ENCODE data around the gene CDK13. TPM values are rescaled to one million over a fixed set of nuclear protein-coding genes. Genes with fewer than 3 reads are reported as not detected.

The CDK13 gene
- total RNA-seq, 3 donors from 2014 or later: 70.9 to 128 (median 95.4) TPM

DNA sequence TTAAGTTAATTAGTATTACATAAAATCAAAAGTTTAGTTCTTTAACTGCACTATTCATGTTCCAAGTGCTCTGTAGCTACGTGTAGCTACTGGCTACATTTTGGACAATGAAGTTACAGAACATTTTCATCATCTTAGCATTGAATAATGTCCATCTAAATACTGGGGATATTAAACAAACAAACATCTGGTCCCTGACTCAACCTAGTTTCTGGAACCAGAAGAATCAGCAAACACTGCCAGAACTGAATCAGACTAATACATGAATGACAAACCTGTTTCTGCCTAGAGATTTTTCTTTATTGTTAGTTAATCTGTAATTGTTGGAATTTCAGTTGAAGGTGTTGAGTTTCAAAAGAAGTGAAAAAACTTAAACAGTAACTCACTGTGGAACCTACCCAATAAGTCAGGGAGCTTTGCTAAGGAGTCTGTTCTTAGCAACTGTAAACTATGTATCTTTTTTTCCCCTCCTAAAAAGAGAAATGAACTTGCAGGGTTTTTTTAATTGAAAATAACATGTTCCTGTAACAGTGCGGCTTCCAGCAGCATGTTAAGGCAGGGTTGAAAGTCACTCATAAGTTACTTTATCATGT is 58.3 kb downstream of the CDK13 start:
- H3K4me3 ChIP-seq: no peak overlapping the region
- no peaks in the 10 kb centered on the region for H3K9me3 ChIP-seq
- intact Hi-C loops (cut with DNase I; ENCODE audit: low total_unique reads): no loop called here
- no peaks in the 10 kb centered on the region for H3K4me1 ChIP-seq
- TF ChIP-seq POLR2A (IDR thresholded peaks at IDR 0.05) (no peak), POLR2AphosphoS5 (IDR thresholded peaks at IDR 0.05) (no peak)
- TF ChIP-seq, protein P1, sequence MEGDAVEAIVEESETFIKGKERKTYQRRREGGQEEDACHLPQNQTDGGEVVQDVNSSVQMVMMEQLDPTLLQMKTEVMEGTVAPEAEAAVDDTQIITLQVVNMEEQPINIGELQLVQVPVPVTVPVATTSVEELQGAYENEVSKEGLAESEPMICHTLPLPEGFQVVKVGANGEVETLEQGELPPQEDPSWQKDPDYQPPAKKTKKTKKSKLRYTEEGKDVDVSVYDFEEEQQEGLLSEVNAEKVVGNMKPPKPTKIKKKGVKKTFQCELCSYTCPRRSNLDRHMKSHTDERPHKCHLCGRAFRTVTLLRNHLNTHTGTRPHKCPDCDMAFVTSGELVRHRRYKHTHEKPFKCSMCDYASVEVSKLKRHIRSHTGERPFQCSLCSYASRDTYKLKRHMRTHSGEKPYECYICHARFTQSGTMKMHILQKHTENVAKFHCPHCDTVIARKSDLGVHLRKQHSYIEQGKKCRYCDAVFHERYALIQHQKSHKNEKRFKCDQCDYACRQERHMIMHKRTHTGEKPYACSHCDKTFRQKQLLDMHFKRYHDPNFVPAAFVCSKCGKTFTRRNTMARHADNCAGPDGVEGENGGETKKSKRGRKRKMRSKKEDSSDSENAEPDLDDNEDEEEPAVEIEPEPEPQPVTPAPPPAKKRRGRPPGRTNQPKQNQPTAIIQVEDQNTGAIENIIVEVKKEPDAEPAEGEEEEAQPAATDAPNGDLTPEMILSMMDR (IDR thresholded peaks at IDR 0.05): no peak
- no peaks in the 10 kb centered on the region for H3K27me3 ChIP-seq
- DNase-seq (ENCODE audit: low spot score in 2 of 2): no peak
- no peak overlapping the region for H3K27ac ChIP-seq
- no peaks in the 10 kb centered on the region for H3K36me3 ChIP-seq

DNA sequence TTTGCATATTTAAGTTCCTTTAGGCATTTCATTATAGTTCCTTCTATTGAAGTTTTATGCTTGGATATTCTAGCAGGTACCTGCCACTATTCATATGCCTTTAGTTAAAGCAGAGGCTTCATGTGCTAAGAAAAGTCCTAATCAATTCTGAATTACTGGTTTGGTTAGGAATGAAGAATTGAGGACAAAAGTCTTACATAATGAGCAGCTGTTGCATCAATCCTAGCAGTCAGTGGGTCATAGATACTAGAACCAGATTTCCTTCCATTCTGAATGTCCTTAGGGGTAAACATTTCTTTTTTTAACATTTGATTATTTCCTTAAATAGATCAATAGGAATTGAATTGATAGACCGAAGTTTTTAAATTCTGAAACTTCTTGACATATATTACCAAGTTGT is 59.2 kb downstream of the CDK13 start:
- Histone ChIP-seq H3K9me3 (no peaks in the 10 kb centered on the region), H3K4me1 (no peaks in the 10 kb centered on the region), H3K36me3 (no peaks in the 10 kb centered on the region), H3K27ac (no peak overlapping the region), H3K27me3 (no peaks in the 10 kb centered on the region), H3K4me3 (no peak overlapping the region)
- intact Hi-C loops (cut with DNase I; ENCODE audit: low total_unique reads): no loop called here
- no peak for DNase-seq (ENCODE audit: low spot score in 2 of 2)
- TF ChIP-seq POLR2A (IDR thresholded peaks at IDR 0.05) (no peak), POLR2AphosphoS5 (IDR thresholded peaks at IDR 0.05) (no peak)
- TF ChIP-seq, protein P1 (IDR thresholded peaks at IDR 0.05): no peak

DNA sequence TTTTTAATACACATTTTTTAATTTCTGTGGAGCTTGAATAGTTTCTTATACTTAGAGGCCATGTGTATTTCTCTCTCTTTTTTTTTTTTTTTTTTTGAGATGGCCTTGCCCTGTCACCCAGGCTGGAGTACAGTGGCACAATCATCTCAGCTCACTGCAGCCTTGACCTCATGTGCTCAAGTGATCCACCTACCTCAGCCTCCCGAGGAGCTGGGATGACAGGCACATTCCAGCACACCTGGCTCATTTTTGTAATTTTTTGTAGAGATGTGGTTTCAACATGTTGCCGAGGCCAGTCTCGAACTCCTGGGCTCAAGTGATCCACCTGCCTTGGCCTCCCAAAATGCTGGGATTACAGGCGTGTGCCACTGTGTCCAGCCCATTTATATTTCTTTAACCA is 64.3 kb downstream of the CDK13 start:
- H3K27me3 ChIP-seq: no peaks in the 10 kb centered on the region
- TF ChIP-seq, protein P1 (IDR thresholded peaks at IDR 0.05): no peak
- TF ChIP-seq POLR2A (IDR thresholded peaks at IDR 0.05): no peak
- no peak for TF ChIP-seq POLR2AphosphoS5 (IDR thresholded peaks at IDR 0.05)
- no peak overlapping the region for H3K27ac ChIP-seq
- H3K4me1 ChIP-seq: peaks cover 0 to 5% of the 10 kb centered on the region in 2 donors
- DNase-seq (ENCODE audit: low spot score in 2 of 2): no peak
- H3K9me3 ChIP-seq: no peaks in the 10 kb centered on the region
- intact Hi-C loops (cut with DNase I; ENCODE audit: low total_unique reads): loop anchor here (5.0 kb wide), 1 partner anchor 242 kb away; no protein-coding TSS in a partner anchor
- H3K36me3 ChIP-seq: no peaks in the 10 kb centered on the region
- no peak overlapping the region for H3K4me3 ChIP-seq

DNA sequence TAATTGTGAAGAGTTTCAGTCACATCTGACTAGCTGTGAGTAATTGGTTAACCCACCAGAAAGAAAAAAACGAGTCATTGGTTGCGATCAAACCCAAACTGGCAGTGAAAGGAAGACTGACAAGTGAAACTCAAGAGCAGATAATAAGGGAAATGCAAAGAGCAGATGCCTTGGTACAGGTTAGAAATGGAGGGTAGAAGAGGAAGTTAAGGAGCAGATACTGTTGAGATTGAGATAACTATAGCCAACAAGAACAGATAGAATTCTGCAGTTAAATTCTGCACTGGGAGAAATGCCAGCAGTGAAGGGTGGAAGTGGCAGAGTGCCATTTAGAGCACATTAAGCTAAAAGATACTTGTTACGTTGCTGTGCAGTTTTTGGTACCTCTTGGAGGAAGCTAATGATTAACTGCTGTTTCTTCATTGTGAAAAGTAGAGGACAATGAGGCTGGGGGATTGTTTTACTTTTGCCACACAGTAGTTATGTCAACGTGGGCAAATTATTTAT is 65.8 kb downstream of the CDK13 start:
- TF ChIP-seq, protein P1 (IDR thresholded peaks at IDR 0.05): no peak
- TF ChIP-seq POLR2A (IDR thresholded peaks at IDR 0.05) (no peak), POLR2AphosphoS5 (IDR thresholded peaks at IDR 0.05) (no peak)
- no peaks in the 10 kb centered on the region for H3K9me3 ChIP-seq
- no peaks in the 10 kb centered on the region for H3K36me3 ChIP-seq
- no peaks in the 10 kb centered on the region for H3K27me3 ChIP-seq
- H3K27ac ChIP-seq: no peak overlapping the region
- intact Hi-C loops (cut with DNase I; ENCODE audit: low total_unique reads): no loop called here
- H3K4me3 ChIP-seq: no peak overlapping the region
- DNase-seq (ENCODE audit: low spot score in 2 of 2): no peak
- peaks cover 0 to 5% of the 10 kb centered on the region in 2 donors for H3K4me1 ChIP-seq

DNA sequence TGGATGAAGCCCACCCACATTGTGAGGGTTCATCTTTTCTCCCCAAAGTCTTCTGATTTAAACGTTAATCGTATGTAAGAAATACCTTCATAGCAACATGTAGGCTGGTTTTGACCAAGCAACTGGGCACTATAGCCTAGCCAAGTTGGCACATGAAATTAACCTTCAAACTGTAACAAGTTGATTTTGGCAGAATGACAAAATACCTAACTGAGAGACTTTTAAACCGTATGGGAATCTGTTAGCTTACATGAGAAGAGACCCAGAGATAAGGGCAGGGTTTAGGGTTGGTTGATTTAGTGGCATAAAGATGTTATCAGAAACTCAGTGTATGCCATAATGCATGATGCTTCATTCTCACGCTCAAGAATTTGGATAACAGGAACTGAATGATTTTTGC is 69.5 kb downstream of the CDK13 start:
- intact Hi-C loops (cut with DNase I; ENCODE audit: low total_unique reads): no loop called here

More for the DNA sequence above, 69.5 kb downstream of the CDK13 start:
- H3K9me3 ChIP-seq: no peaks in the 10 kb centered on the region
- DNase-seq (ENCODE audit: low spot score in 2 of 2): no peak
- no peaks in the 10 kb centered on the region for H3K36me3 ChIP-seq
- TF ChIP-seq, protein P1 (IDR thresholded peaks at IDR 0.05): no peak
- TF ChIP-seq POLR2A (IDR thresholded peaks at IDR 0.05) (no peak), POLR2AphosphoS5 (IDR thresholded peaks at IDR 0.05) (no peak)
- no peak overlapping the region for H3K4me3 ChIP-seq
- H3K27me3 ChIP-seq: no peaks in the 10 kb centered on the region
- no peak overlapping the region for H3K27ac ChIP-seq
- peaks cover 0 to 5% of the 10 kb centered on the region in 2 donors for H3K4me1 ChIP-seq

All from breast epithelium (tissue), 4 donors.